CD4-positive, alpha-beta T cell treated with Interleukin-4 for 1 hour (primary cell): ENCODE measurements around the gene ZNF691.
"Not testable (repeated sequence)": the region's sequence is repeated elsewhere in the genome, so short reads cannot be mapped to it uniquely, and the experiment has no call there.

Experiments used
- DNase-seq, 2 donors: peaks; one replicate each; pipeline ENCODE4 v3.0.0-alpha.2; 2020 to 2022

Gene ZNF691

GRCh38 chr1:42833981-42834380 lies 12.4 kb upstream of the ZNF691 start:
- DNase-seq, result no peak

- DNase-seq, result no peak
These were observed 11.6 kb upstream of the ZNF691 start for GRCh38 chr1:42834803-42835202.

GRCh38 chr1:42835422-42835821 lies 11.0 kb upstream of the ZNF691 start:
- no peak for DNase-seq

GRCh38 chr1:42837709-42838108 lies 8.7 kb upstream of the ZNF691 start:
- no peak for DNase-seq

GRCh38 chr1:42838482-42839190 lies 7.8 kb upstream of the ZNF691 start:
- no peak for DNase-seq

- DNase-seq, result no peak
These were observed 5.4 kb upstream of the ZNF691 start for GRCh38 chr1:42841010-42841409.

GRCh38 chr1:42841440-42842147 lies 4.8 kb upstream of the ZNF691 start:
- no peak for DNase-seq

- no peak for DNase-seq
These were observed 1.7 kb upstream of the ZNF691 start for GRCh38 chr1:42844592-42845140.

GRCh38 chr1:42845193-42845592 lies 1.2 kb upstream of the ZNF691 start:
- DNase-seq, result no peak

GRCh38 chr1:42845866-42846256 lies 552 bp upstream of the ZNF691 start:
- no peak for DNase-seq

- no peak for DNase-seq
These were observed 740 bp downstream of the ZNF691 start for GRCh38 chr1:42847111-42847595.

GRCh38 chr1:42847721-42848460 lies 1.5 kb downstream of the ZNF691 start:
- DNase-seq, result no peak

- DNase-seq, result no peak
These were observed 2.6 kb downstream of the ZNF691 start for GRCh38 chr1:42848823-42849537.

GRCh38 chr1:42849944-42850343 lies 3.5 kb downstream of the ZNF691 start:
- no peak for DNase-seq

GRCh38 chr1:42851420-42851819 lies 5.0 kb downstream of the ZNF691 start:
- no peak for DNase-seq

GRCh38 chr1:42851960-42852607 lies 5.7 kb downstream of the ZNF691 start:
- DNase-seq, result no peak

GRCh38 chr1:42852608-42852980 lies 6.2 kb downstream of the ZNF691 start:
- DNase-seq, result no peak

- no peak for DNase-seq
These were observed 6.9 kb downstream of the ZNF691 start for GRCh38 chr1:42853116-42853884.

- not testable (repeated sequence) for DNase-seq
These were observed 10.1 kb downstream of the ZNF691 start for GRCh38 chr1:42856554-42856953.

- not testable (repeated sequence) for DNase-seq
These were observed 13.0 kb downstream of the ZNF691 start for GRCh38 chr1:42859366-42859765.

GRCh38 chr1:42860339-42861013 lies 14.1 kb downstream of the ZNF691 start:
- DNase-seq, result no peak
